Keratinocyte (primary cell): ENCODE data around the gene PEX1. TPM values are rescaled to one million over a fixed set of nuclear protein-coding genes. Genes with fewer than 3 reads are reported as not detected.

Experiments
- DNase-seq: peaks from one replicate; pipeline ENCODE4 v3.0.0-alpha.2; 2011; ENCODE audit warnings: low read depth, missing footprints, low spot score
- FAIRE-seq: peaks from 2 replicates; lab custom pipeline; 2011; peaks lifted over from hg19 to GRCh38; lab: Jason Lieb, UNC
- H2AFZ ChIP-seq: 2 replicates; pipeline ENCODE4 v1.6.0; 2012; ENCODE audit warnings: low read length, control low read depth, inconsistent platforms; ENCODE audit not compliant: control insufficient read depth
- H3K27ac ChIP-seq: 2 replicates; pipeline ENCODE4 v1.5.1; 2011; ENCODE audit warnings: low read length; ENCODE audit not compliant: control insufficient read depth, insufficient read depth
- H3K27me3 ChIP-seq: 3 replicates; pipeline ENCODE4 v1.6.0; 2011; ENCODE audit warnings: low read length; ENCODE audit not compliant: control insufficient read depth, insufficient read depth; ENCODE audit errors: extremely low read depth
- H3K36me3 ChIP-seq, 2 experiments: 2 replicates in 1 of 2; 3 replicates in 1 of 2; pipeline ENCODE4 v1.5.1; 2011; ENCODE audit warnings: low read length in 2 of 2, mild to moderate bottlenecking in 1 of 2; ENCODE audit not compliant: control insufficient read depth in 2 of 2, insufficient read depth in 2 of 2; ENCODE audit errors: extremely low read depth in 1 of 2
- H3K4me1 ChIP-seq: 3 replicates; pipeline ENCODE4 v1.5.1; 2011; ENCODE audit warnings: low read length; ENCODE audit not compliant: control insufficient read depth, insufficient read depth; ENCODE audit errors: extremely low read depth
- H3K4me2 ChIP-seq: 3 replicates; pipeline ENCODE4 v1.6.0; 2011; ENCODE audit warnings: low read depth, low read length; ENCODE audit not compliant: control insufficient read depth, insufficient read depth; ENCODE audit errors: extremely low read depth
- H3K4me3 ChIP-seq, 3 experiments: fragments of 200-600 bp in 1 of 3; sonication (generic) in 1 of 3; 2 replicates in 2 of 3; 3 replicates in 1 of 3; pipeline ENCODE4 v1.5.1; 2011 to 2016; ENCODE audit warnings: low read length in 3 of 3, mild to moderate bottlenecking in 3 of 3, control low read depth in 2 of 3, inconsistent platforms in 1 of 3, low read depth in 1 of 3, mixed read lengths in 1 of 3, mixed run types in 1 of 3, moderate library complexity in 1 of 3; ENCODE audit not compliant: control insufficient read depth in 2 of 3, insufficient read depth in 2 of 3; ENCODE audit errors: extremely low read depth in 1 of 3
- H3K79me2 ChIP-seq: 2 replicates; pipeline ENCODE4 v1.6.0; 2012; ENCODE audit warnings: low read length; ENCODE audit not compliant: control insufficient read depth, insufficient read depth
- H3K9ac ChIP-seq: 3 replicates; pipeline ENCODE4 v1.6.0; 2011; ENCODE audit warnings: low read length; ENCODE audit not compliant: control insufficient read depth, insufficient read depth; ENCODE audit errors: extremely low read depth
- H3K9me1 ChIP-seq: 3 replicates; pipeline ENCODE4 v1.6.0; 2011; ENCODE audit warnings: low read length; ENCODE audit not compliant: control insufficient read depth, insufficient read depth; ENCODE audit errors: extremely low read depth
- H3K9me3 ChIP-seq: 2 replicates; pipeline ENCODE4 v1.5.1; 2012; ENCODE audit warnings: low read depth, low read length; ENCODE audit not compliant: control insufficient read depth
- H4K20me1 ChIP-seq: 3 replicates; pipeline ENCODE4 v1.6.0; 2011; ENCODE audit warnings: low read length; ENCODE audit not compliant: control insufficient read depth, insufficient read depth; ENCODE audit errors: extremely low read depth
- CTCF ChIP-seq, 3 experiments: IDR thresholded peaks in 1 of 3; conservative IDR thresholded peaks in 1 of 3; optimal IDR thresholded peaks in 1 of 3; 2 replicates in 2 of 3; 3 replicates in 1 of 3; pipeline versions ENCODE3 to v1.5.1; 2011; ENCODE audit warnings: low read length in 3 of 3, mild to moderate bottlenecking in 3 of 3, moderate library complexity in 2 of 3, control low read depth in 1 of 3, inconsistent platforms in 1 of 3; ENCODE audit not compliant: insufficient read depth in 2 of 3; ENCODE audit errors: extremely low read depth in 1 of 3
- EZH2 ChIP-seq: IDR thresholded peaks from one replicate; pipeline ENCODE4 v1.6.1; 2012; ENCODE audit warnings: inconsistent platforms, mild to moderate bottlenecking, low read length, moderate library complexity
- dilution Hi-C: fragments of 300-500 bp; cut with MboI; formaldehyde crosslinking; loops from one replicate; pipeline ENCODE4 v1.7.0; 2020; ENCODE audit warnings: low sequenced_read_pairs; ENCODE audit not compliant: extremely low pct_ligation_motif_present
- polyA plus RNA-seq, 5 experiments: library from polyadenylated mRNA; depleted of rRNA in 3 of 5; stranded (reverse) in 3 of 5; stranded (forward) in 1 of 5; unstranded in 1 of 5; fragments of >200 nt; gene quantifications; 1 replicate in 1 of 5; 2 replicates in 3 of 5; 3 replicates in 1 of 5; pipeline versions ENCODE4 v1.2.1 to v1.2.3, GENCODE V29; 2011 to 2012; ENCODE audit warnings: missing spikeins in 2 of 5, low read depth in 1 of 5, low replicate concordance in 1 of 5

Gene PEX1
- polyA plus RNA-seq, 1 donor (not counting 4 experiments of a cell fraction or from before 2014, with no cell fraction given): 17.4 TPM

DNA sequence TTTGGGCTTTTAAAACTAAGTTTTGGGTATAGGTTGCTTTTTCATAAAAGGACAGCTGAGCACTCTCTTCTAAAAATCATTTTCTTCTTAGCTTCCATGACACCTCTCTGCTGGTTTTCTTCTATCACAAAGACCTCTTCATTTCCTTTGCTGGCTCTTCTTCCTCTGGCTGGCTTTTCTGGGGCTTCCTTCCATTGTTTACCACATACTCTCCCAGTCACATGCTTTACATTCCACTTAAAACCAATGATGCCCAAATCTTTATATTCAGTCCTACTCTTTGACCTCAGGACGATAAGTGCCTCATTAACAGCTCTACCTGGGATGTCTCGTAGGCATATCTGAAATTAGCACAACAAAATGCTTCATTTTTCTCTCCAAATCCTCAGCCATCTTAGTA, 35.0 kb upstream of the PEX1 start:
- dilution Hi-C loops: no loop called here
- H4K20me1 ChIP-seq: no peaks in the 10 kb centered on the region
- no peaks in the 10 kb centered on the region for H3K27me3 ChIP-seq
- no peaks in the 10 kb centered on the region for H3K9me1 ChIP-seq
- H3K4me2 ChIP-seq: no peak overlapping the region
- TF ChIP-seq EZH2 (no peak), CTCF (optimal IDR thresholded peaks at IDR 0.05 in 1 of 3, IDR thresholded peaks at IDR 0.05 in 1 of 3, conservative IDR thresholded peaks at IDR 0.05 in 1 of 3; ENCODE audit: extremely low read depth in 1 of 3, insufficient read depth in 2 of 3, low read length in 3 of 3) (no peak)
- H3K4me1 ChIP-seq: no peaks in the 10 kb centered on the region
- no peak overlapping the region for H3K9ac ChIP-seq
- no peak for FAIRE-seq
- H3K79me2 ChIP-seq: no peaks in the 10 kb centered on the region
- no peak overlapping the region for H3K27ac ChIP-seq
- peaks cover 11 to 26% of the 10 kb centered on the region in 2 experiments for H3K36me3 ChIP-seq
- no peaks in the 10 kb centered on the region for H3K9me3 ChIP-seq
- DNase-seq: no peak
- no peak overlapping the region for H3K4me3 ChIP-seq
- H2AFZ ChIP-seq: no peak overlapping the region

GRCh38 chr7:92560602-92561001, 32.3 kb upstream of the PEX1 start:
- no peak for DNase-seq
- no peak for TF ChIP-seq EZH2
- no peak for TF ChIP-seq CTCF (optimal IDR thresholded peaks at IDR 0.05 in 1 of 3, IDR thresholded peaks at IDR 0.05 in 1 of 3, conservative IDR thresholded peaks at IDR 0.05 in 1 of 3; ENCODE audit: extremely low read depth in 1 of 3, insufficient read depth in 2 of 3, low read length in 3 of 3)
- Histone ChIP-seq H3K4me1 (no peaks in the 10 kb centered on the region), H3K9ac (no peak overlapping the region), H3K36me3 (peaks cover 7 to 12% of the 10 kb centered on the region in 2 experiments), H3K79me2 (no peaks in the 10 kb centered on the region), H3K9me3 (no peaks in the 10 kb centered on the region), H3K27ac (no peak overlapping the region), H2AFZ (no peak overlapping the region), H4K20me1 (no peaks in the 10 kb centered on the region), H3K4me2 (no peak overlapping the region), H3K4me3 (no peak overlapping the region), H3K27me3 (no peaks in the 10 kb centered on the region), H3K9me1 (no peaks in the 10 kb centered on the region)
- FAIRE-seq: no peak
- dilution Hi-C loops: no loop called here
